ENCODE results near the gene ZC2HC1B.

Gene ZC2HC1B

DNA sequence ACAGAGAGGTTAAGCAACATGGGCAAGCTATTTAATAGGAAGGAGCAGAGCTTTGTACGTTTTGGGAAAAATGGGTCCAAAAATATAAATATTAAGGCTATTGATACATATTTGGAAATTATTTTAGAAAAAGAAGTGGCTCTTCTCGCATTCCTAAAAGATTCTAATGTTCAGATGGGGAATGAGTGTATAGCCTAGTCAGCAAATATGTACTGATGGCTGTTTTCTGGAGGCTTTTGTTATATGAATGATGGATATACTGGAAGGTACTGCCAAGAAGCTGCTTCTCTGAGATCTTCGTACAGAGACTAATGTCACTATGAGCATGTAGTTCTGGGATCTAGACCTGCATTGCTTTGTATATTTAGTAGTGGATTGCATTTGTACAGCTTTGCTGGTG, 72.1 kb downstream of the ZC2HC1B start:
- DNase-seq: no peak

DNA sequence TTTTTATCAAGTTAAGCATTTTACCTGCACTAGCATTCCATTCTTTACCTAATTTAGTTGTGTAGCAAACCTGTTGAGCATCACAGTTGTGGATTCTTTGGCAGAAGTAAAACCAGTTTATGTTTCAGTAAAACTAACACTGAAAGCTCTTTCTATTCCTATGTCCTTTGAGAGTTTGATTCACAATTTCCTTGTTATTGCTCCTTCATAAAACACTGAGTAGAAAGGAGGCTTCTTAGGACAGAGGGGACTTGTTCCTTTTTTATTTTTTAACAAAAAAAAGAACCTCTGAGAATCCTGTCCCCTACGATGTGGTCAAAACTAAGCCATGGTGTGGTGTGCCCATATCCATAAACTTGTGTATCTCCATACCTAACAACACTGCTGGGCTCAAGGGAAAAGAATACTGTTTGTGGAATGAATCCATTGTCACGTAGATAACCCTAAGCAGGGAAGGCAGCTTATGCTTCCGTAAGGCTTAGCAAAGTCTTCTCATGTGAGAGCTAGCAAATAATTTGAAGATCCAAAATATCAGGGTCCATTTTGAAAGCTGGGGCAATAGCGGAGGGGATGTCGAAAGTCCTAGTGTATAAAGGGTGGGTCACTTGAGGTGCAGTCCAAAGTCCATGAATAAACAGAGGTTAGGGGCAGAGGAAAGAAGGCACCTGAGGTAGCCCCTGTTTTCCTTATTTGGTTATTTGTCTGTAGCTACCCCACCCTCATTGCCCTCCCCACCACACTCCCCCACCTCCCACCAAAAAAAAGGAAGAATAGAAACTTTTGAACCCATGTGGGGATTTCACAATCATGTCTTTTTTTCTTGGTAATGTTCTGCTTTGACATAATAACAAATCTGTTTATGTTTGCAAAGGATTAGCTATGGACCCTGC, 72.7 kb downstream of the ZC2HC1B start:
- DNase-seq: no peak

DNA sequence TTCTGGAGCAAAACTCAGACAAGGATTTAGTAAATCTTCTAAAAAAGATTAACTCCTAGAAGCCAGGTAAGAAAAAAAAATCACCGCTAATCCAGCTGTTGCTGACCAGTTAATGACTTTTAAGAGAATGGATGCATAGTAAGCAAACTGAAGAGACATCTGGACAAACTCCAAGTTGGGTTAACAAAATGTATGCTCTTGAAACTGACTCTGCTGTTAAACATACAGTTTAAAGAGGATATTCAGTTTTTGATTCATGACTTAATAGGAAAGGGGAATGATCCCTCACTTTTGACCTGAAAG, 73.3 kb downstream of the ZC2HC1B start:
- no peak for DNase-seq

DNA sequence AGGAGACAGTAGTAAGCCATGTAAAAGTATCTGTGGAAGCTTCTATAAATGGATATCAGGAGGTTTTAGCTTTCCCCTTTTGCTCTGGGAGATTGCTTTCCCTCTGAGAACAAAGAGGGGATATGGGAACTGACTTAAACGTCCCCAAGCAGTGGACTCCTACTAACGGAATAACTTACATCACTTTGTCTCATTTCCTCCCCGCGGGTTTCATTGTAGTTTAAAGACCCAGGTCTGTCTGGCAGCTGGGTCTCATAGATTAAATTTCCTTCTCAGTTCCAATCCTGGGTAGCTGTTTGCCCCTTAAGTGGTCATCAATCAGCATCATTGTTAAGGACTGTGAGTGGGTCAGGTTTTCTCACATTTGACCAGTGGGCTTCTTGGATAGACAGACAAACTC, 75.1 kb downstream of the ZC2HC1B start:
- no peak for DNase-seq

DNA sequence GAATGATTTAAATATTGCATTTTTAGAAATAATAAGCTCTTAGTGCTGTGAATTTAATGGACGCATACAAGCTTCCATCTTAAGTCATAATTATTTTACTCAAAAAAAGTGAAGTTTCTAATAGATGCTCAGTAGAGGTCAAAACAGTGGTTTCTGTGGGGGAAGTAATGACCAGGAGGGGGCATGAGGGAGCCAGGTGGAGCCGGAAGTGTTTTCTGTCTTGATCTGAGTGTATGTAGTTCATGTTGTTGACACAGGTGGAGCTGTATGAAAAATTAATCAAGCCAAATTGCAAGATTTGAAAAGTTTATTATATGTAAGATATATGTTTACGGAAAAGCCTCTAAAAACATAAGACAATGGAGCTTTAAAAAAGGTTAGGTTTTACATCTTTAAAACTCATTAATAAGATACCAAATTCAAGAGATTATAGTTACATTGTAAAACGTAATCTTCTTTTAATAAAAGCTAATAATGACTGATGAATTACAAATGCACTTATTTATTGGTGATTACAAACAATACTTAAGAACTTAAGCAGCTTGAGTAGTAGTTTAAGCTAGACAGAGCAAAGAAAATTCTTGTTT, 75.8 kb downstream of the ZC2HC1B start:
- DNase-seq: peak; percentile 59

DNA sequence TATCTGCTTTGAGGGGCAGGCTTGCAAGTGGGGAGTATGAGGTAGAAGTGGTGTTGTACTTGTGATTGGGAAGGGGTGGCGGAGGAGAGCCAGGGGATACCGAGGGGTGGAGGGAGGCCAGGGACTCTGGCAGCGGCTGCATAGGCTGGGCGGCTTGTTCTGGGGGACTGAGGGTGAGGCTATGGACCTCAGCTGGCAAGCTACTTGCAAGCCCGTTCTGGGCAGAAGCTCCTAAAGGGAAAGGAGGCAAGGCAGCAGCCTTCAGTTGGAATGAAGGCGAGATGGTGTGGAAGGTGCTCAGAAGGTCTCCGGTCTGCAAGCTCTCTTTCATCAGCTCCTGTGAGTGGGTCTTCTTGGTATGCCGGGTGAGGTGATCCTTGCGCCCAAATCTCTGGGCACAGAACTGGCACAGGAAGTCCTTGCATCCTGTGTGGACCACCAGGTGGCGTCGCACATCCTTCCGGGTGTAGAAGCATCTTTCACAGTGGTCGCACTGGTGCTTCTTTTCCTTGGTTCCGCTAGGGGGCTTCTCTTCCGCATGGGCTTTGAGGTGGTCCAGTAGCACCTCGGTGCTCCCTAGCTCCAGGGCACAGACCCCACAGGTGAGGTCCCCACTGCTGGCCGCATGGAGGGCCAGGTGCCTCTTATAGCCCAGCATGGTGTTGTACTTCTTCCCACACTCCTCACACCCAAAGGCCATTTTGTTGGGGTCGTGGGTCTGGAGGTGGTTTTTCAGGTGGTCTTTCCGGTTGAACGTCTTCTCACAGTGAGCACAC, 77.8 kb downstream of the ZC2HC1B start:
- DNase-seq: peak; percentile 64

DNA sequence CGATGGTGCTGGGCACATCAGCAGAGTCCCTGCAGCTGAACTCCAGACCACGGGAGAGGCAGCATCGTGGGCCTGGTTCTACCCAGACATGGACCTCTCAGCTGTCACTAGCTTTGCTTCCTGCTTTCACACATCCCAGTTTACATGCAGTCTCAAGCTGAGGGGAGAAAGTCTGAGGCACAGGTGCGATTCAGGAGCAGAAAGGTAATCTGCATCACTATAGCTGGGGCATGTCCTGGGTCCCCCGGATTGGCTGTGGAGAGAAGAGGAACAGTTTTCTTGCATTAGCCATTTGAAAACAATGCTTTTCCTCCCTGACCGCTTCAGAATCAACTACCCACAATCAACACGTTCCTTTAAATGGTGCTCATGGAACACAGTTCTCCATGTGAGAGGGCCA, 83.9 kb downstream of the ZC2HC1B start:
- no peak for DNase-seq

DNA sequence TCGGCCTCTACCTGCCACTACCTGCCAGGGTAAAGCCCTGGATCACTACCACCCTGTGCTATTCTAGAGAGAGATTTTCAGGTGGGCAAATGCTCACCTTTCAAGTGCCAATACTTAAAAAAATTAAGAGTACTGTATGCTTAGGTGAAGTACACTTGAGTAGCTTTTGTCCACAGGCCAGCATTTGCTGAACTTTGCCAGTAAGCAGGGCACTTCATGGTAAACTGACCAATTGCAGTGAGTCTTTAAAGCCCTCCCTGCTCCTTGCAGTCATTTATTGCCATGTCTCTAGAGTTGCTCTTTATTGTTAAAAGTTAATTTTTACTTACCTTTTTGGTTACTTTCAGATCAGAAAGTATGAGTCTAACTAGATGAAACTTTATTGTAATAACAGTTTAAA, 85.3 kb downstream of the ZC2HC1B start:
- no peak for DNase-seq

DNA sequence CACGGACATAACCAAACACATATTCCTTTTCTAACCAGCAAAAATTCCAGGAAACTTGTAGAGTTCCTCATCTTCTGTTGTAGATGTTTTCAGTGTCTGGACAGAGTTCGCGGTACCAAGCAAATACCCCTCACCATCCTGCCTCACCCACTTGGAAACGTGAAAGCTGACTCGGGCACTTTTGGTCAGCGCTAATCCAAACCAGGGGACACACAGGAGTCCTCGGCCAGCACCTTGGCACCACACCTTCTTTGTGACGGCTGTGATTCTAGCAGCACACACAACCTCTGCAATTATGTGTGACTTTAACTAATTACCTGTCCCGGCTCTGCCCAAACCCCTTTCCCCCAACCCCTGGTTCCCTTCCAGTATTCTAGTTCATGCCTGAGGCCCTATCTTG, 85.7 kb downstream of the ZC2HC1B start:
- DNase-seq: no peak

DNA sequence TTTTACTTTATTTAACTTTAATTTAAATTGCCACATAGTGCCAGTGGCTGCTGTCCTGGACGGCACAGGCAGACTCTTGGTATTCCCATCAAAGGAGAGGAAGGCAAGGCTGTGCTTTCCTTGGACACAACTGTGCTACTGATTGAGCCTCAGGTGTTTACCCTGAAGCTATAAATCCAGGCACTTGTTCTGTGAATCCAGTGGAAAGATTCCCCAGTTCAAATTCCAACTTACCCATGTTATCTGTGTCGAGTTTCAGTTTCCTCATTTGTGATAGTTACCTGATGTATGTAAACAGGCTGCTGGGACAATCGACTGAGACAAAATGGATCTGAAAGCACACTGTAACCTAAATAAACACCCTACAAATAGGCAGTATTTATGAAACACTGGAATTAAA, 86.6 kb downstream of the ZC2HC1B start:
- no peak for DNase-seq

DNA sequence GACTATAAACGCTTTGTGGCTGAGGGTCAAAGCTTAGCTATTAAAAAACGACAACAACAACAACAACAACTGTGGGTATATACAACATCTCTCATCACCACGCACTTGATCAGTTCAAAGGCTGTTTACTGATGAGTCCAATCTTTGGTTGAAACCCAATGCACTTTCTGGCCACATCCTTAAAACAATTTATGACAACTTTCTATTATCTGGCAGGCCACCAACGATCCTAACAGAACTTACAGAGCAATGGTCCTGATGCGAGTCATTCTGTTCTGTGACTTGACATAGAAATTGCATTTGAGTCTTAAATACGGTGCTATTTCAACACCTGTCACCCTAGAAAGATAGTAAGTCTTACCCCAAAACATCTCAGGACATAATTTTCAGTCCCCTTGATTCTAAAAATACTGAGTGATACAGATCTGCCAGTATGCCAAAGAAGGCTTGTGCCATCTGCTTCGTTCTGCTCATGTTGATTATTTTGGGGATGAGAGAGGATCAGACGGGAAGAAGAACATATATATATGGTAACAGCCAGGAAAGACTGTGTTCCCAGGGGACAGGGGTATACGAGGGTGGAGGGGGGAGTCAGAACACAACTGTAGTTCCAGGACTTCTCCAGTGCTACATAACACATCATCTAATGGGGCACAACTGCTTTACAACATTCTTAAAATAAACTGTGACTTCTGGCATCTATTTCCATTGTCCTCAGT, 87.9 kb downstream of the ZC2HC1B start:
- DNase-seq: no peak

DNA sequence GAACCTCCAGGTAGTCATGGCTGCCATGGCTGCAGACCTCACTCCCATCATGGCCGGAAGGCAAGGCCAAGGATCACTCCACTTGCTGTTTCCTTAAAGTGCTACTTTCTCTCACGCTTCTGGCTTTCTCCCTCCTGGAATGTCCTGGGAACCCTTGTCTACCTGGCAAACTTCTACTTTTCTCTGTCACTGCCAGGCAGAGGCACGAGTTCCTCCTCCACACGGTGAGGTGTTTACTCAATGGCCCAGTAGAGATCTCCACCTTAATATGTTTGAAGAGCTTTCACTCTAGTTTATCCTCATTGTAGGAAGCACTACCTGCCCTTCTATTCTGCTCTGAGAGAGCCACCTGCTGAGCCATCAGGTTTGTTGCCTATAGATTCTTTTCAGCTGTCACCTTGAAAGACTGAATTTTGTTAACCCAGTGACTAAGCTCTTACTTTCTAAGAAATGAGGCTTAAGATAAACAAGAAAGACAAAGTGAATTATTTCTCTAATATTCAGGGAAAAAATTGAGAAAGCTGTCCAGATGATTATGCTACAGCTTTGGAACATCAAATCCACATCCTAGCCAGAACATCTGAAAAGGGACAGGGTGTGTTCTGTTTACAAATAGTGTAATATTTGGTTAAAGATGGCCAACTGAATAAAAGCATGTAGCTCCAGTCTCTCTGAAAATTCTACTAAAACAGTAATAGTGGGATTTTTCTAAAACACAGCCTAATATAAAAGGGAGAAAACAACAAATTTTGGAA, 88.8 kb downstream of the ZC2HC1B start:
- no peak for DNase-seq

DNA sequence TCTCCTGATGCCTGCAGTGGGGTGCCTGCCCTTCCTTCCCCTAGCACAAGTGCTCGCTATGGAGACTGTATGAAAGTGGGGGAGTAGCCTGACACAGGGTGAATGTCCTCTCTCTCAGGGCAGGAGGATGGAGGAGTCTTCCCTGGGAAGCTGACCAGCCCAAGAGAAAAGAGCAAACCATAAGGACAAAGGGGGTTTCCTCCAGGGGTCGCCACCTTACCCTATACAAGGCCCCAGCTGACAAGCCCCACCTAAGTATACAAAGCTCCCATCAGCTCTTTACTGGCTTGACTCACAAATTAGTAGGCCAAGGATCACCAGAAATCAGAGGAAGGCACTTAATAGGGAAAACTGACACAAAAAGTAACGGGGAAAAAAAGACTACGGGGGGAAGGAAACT, 89.6 kb downstream of the ZC2HC1B start:
- DNase-seq: no peak

DNA sequence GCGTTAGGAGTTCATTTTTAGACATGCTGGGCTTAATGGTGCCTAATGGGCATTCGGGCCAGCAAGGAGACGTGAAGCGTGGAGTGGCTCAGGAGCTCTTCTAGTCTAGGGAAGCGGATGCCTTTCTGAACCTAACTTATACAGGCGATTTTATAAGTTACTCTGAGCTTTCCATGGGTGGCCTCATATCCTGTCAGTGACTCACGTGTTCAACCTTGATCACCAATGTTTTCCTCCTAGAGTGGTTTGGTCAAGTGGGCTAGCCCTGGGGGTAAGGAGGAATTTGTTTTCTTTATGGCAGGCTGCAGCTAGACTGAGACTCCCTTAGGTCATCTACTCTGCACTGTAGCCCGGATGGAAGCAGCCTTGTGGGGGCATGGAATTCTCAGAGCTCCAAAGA, 91.7 kb downstream of the ZC2HC1B start:
- DNase-seq: no peak

DNA sequence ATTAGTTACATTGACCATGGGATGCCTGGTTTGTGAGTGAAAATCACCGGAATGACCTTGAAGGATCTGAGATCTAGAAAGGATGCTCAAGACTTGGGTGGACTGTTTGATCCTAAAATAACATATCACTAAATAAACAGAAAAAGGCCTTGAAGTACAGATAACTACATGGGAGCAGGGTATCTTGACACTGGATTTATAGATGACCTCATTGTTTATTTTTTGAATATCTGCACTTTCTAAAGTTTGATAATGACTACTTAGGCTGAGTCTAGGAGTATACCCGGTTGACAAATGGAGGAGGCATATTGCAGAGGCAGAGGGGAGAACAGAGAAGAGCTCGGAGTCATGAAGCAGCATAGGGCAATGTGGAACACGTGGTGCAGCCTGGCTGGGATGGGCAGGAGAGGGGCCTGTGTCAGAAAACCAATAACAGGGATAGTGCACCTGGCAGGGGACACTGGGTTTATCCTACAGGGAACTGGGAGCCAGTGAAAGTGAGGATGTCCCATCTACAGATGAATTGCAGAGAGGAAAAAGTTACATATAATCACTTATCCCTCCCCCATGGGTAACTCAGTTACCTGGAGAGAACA, 93.5 kb downstream of the ZC2HC1B start:
- no peak for DNase-seq

DNA sequence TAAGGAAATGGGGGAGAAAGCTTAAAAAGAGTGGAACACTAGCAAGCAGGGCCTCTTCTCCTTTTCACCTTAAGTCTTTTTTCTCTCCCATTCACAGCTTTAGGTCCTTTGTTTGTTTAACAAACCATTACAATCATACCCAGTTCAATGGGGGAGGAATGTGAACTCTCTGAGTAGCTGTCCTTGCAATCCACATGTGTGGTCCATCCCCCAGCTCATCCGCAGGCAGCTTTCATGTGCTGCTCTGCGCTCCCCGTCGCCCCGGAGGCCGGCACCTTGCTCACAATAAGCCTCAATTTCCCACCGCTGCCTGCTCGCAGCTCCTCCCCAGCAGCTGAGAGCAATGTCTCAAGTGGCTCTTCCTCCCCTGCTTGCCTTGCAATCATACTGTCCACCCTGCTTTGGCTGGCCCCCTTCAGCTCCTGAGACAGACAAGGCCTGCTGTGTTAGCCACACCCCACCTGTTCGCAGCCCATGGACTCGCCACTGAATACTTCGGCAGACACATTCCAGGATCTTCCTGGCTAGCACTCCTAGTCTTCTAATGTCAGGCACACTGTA, 94.6 kb downstream of the ZC2HC1B start:
- DNase-seq: no peak

DNA sequence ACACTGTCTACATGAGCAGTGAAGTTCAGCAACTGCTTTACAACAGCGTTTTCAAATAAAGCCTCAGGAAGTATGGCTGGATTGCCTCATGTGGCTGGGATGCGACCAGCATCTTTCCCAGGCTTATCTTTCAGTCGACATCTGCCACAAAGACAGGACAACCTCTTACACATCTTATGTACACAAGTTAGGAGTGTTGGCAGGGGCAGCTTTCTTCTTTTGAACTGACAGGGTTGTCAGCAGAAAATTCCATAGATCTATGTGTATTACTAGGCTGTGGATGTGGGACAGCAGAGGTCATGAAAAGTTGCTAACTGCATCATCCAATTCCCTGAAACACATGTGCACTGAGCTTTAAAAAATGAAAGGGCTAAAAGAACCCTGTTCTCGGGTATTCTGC, 95.7 kb downstream of the ZC2HC1B start:
- no peak for DNase-seq

DNA sequence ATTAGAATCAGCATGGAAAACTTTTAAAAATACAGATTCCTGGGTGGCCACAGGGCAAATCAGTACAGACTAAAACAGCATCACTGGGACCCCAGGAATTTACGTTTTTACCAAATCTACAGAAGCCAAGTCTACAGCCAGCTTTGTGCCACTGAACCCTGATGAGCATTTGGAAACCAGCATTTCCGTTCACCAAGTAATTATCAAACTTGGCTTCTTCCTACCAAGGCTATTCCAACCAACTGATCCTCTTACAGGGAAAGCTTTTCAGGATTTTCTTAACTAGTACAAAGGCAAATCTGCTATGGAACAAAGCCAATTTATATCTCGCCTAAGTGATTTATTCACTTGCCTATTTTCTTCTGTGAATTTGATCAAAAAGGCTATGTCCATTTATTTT, 96.8 kb downstream of the ZC2HC1B start:
- DNase-seq: no peak

DNA sequence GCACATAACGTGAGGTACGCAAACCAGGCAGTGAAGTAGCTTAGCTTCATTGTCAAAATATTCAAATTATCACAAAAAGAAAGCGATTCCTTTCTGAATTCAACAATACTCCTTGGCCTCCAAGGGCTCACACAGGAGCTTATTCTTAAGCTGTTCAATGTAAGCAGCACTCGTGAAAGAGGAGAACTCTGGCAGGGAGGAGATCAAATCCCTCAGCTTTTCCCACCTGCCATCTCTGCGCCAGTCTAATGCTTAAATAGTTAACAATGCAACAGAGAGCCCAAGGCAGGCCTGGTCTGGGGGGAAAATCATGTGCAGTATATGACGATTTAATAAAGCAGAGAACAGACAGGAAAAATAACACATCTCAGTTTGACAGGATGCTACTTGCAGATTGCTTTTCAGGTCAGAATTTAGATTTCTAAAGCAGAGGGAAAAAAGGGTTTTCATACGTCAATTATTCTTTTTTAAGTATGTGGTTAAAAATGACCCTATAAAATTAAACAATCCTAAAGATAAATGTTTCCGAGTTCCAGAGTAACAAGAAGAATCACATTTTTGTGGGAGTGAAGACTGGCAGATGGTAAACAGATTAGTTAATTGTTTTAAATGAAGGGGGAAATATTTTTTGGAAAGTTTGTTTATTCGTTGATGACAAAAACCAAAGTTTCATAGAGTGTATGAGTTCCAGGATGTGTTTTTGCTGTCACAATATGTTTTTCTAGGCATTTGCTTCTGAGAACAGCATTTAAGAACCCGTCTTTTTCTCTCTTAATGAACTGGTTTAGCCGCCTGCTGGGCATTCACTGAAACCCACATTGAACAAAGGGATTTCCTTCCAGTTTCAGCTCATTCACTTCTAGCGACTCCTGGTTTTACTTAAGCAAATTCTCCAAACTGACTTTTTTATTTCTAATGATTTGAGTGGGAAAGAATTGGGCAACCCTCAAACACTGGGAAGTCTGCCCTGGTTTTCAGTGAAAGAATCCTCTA, 97.9 kb downstream of the ZC2HC1B start:
- no peak for DNase-seq

DNA sequence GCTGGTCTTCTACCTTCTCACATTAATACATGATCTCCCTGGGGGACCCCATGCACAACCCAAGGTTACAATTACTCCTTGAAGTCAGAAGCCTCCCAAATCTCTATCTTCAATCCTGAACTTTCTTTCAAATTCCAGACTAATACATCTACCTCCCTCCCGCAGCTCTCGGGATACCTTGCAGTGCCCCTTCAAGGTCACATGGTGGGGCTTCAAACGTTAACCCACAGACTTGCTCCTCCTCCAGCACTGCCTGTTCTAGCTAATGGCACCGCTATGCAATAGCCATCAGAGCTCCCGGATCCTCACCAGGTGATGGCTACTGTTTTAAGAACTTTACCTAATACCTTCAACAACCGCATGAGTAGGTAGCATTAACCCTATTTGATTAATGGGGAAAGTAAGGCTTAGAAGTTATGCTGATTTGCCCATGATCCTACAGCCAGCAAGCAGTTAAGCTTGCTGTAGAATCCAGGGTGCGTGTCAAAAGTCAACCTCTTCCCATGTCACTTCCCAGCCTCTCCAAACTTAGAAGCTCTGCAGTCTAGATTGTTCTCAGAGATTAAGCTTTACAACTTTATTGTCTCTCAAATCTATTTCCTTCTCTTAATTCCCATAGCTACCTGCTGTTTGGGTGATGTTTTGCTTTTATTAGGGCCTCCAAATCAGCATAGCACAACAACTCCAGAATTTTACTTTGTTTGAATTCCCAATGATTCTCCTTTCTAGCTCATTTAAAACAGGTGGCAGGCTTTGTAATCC, 99.1 kb downstream of the ZC2HC1B start:
- no peak for DNase-seq
